Adrenal gland (tissue), 12 donors: Measurements from ENCODE around the gene ARHGEF11. TPM values are rescaled to one million over a fixed set of nuclear protein-coding genes. Genes with fewer than 3 reads are reported as not detected.
A peak's percentile ranks its signal among the peaks of the same experiment; 100 is the strongest.

Experiments
- DNase-seq, 7 donors: peaks; one replicate each; pipeline ENCODE4 v3.0.0-alpha.2; 2019 to 2020
- H3K27ac ChIP-seq, 5 donors: fragments of 200-600 bp; sonication (generic) in 4 of 5; 1 replicate in 3 of 5; 2 replicates in 2 of 5; pipeline versions ENCODE4 v1.5.1 to v1.8.0; 2016 to 2020; ENCODE audit warnings: mild to moderate bottlenecking in 1 of 5
- H3K27me3 ChIP-seq: fragments of 200-600 bp; 2 replicates; pipeline ENCODE4 v1.8.0; 2021
- H3K36me3 ChIP-seq, 2 donors: fragments of 200-600 bp; replicated peaks in 1 of 2; 1 replicate in 1 of 2; 2 replicates in 1 of 2; pipeline versions ENCODE4 v1.5.1 to v1.8.0; 2018 to 2022
- H3K4me1 ChIP-seq, 2 donors: fragments of 200-600 bp; replicated peaks in 1 of 2; 1 replicate in 1 of 2; 2 replicates in 1 of 2; pipeline versions ENCODE4 v1.5.1 to v1.8.0; 2018 to 2021
- H3K4me3 ChIP-seq, 4 donors: fragments of 200-600 bp; sonication (generic) in 3 of 4; one replicate each; pipeline ENCODE4 v1.5.1; 2016 to 2018
- H3K9me3 ChIP-seq, 3 donors: fragments of 200-600 bp; sonication (generic) in 1 of 3; replicated peaks in 1 of 3; 1 replicate in 2 of 3; 2 replicates in 1 of 3; pipeline versions ENCODE4 v1.5.1 to v1.8.0; 2016 to 2021
- POLR2A ChIP-seq, 2 donors: fragments of 450-650 bp; IDR thresholded peaks; one replicate each; pipeline ENCODE4 v1.6.1; 2017; ENCODE audit warnings: antibody characterized with exemption in 2 of 2, mild to moderate bottlenecking in 2 of 2, moderate library complexity in 1 of 2
- WGBS, 4 donors: extraction: QIAGEN DNeasy Blood & Tissue Kit in 2 of 4; methylation state at CpG; one replicate each; pipeline versions ENCODE4 v1.1.5 to v1.1.7; 2013 to 2017; 5-methylcytosine and 5-hydroxymethylcytosine counted together
- intact Hi-C, 2 donors: fragments of 100-400 bp; cut with DNase I; formaldehyde crosslinking; loops; one replicate each; pipeline versions ENCODE4 v1.14.1 to v1.15.0; 2022 to 2023
- polyA plus RNA-seq, 3 donors: library from polyadenylated mRNA; stranded (reverse); fragments of 200-250 nt in 2 of 3; fragments of 350-450 nt in 1 of 3; fragmentation: Illumina TruSeq in 1 of 3; extraction: RNeasy Lipid Tissue Mini Kit (QIAGEN cat#74804) in 1 of 3; gene quantifications; one replicate each; pipeline ENCODE4 v1.2.3, GENCODE V29; 2013 to 2014
- total RNA-seq, 9 donors: library from RNA; depleted of rRNA in 4 of 9; stranded (reverse); fragments of >200 nt in 4 of 9; fragments of 120-200 nt in 1 of 9; fragmentation: NEBNext Ultra II Directional in 1 of 9; extraction: Animal tissue kit (Norgen Biotek cat#: 25700) in 1 of 9; gene quantifications; one replicate each; pipeline versions ENCODE4 v1.1.0 to v1.2.4, GENCODE V29; 2013 to 2023
- TF ChIP-seq, protein P1 (sequence below), 6 experiments: fragments of 450-650 bp in 4 of 6; fragments of 200-600 bp in 2 of 6; sonication (generic) in 1 of 6; IDR thresholded peaks; 1 replicate in 5 of 6; 2 replicates in 1 of 6; pipeline versions ENCODE4 v1.5.1 to v1.8.0; 2016 to 2021; ENCODE audit warnings: antibody characterized with exemption in 6 of 6, mild to moderate bottlenecking in 2 of 6, moderate library complexity in 1 of 6
- donor health status: healthy with polysubstance abuse.
- donor health status: Bipolar disorder and iron deficiency.
- donor health status: DM: yes; HTN: yes; CAD: no.
- donor health status: DM: no; HTN: no; CAD: no.
- donor health status: DM: no; HTN: no; CAD: no.
- donor health status: DM: yes; HTN: yes; CAD: no.

Gene ARHGEF11
- total and polyA plus RNA-seq, 12 donors, result 14.2 to 69.2 (median 38.3) TPM

GRCh38 chr1:156937883-156938282, 107.7 kb downstream of the ARHGEF11 start:
- peak in 1 of 7 donors; percentile 6 for DNase-seq
- intact Hi-C loops, result no loop called here
- TF ChIP-seq, protein P1, sequence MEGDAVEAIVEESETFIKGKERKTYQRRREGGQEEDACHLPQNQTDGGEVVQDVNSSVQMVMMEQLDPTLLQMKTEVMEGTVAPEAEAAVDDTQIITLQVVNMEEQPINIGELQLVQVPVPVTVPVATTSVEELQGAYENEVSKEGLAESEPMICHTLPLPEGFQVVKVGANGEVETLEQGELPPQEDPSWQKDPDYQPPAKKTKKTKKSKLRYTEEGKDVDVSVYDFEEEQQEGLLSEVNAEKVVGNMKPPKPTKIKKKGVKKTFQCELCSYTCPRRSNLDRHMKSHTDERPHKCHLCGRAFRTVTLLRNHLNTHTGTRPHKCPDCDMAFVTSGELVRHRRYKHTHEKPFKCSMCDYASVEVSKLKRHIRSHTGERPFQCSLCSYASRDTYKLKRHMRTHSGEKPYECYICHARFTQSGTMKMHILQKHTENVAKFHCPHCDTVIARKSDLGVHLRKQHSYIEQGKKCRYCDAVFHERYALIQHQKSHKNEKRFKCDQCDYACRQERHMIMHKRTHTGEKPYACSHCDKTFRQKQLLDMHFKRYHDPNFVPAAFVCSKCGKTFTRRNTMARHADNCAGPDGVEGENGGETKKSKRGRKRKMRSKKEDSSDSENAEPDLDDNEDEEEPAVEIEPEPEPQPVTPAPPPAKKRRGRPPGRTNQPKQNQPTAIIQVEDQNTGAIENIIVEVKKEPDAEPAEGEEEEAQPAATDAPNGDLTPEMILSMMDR (IDR thresholded peaks at IDR 0.05), result no peak
- TF ChIP-seq POLR2A (IDR thresholded peaks at IDR 0.05), result no peak
- WGBS, 4 donors, result 73 to 86% (median 82%) methylated on average over 8 of the region's 8 CpGs
- Histone ChIP-seq H3K36me3 (peaks cover 0 to 62% of the 10 kb centered on the region in 2 donors), H3K4me3 (no peak overlapping the region), H3K9me3 (no peaks in the 10 kb centered on the region), H3K27me3 (no peaks in the 10 kb centered on the region), H3K27ac (no peak overlapping the region), H3K4me1 (no peaks in the 10 kb centered on the region)

DNA sequence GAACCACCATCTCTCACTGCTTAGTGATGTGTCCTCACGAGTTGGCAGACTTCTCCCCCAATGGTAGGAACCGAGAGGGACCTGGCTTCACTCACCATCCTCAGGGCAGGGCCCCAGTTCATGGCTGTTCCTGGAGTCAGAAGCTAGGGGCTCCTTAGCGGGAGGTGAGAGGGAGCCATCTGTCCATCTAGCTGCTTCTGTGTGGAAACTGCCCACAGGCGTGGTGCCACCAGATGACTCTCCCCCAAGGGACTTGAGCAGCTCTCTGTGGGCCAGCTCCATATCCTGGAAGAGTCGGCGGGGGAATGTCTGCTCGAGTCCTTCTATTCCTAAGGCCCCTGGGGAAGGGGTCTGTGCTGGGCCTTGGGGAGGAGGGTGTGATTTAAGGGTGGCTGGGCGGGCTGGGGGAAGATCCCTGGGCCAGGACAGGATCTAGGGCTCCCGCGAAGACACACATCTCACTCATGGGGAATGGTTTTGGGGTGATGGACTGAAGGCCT, 108.8 kb downstream of the ARHGEF11 start:
- H3K4me3 ChIP-seq, result no peak overlapping the region
- H3K36me3 ChIP-seq, result peaks cover 0 to 52% of the 10 kb centered on the region in 2 donors
- no peaks in the 10 kb centered on the region for H3K27me3 ChIP-seq
- no peak overlapping the region for H3K27ac ChIP-seq
- peak in 1 of 7 donors; percentile 9 for DNase-seq
- WGBS, 4 donors, result 81 to 96% (median 87%) methylated on average over 8 to 10 of the region's 10 CpGs
- H3K4me1 ChIP-seq, result no peaks in the 10 kb centered on the region
- intact Hi-C loops, result no loop called here
- no peaks in the 10 kb centered on the region for H3K9me3 ChIP-seq
- TF ChIP-seq POLR2A (IDR thresholded peaks at IDR 0.05), result no peak
- TF ChIP-seq, protein P1 (IDR thresholded peaks at IDR 0.05), result no peak

DNA sequence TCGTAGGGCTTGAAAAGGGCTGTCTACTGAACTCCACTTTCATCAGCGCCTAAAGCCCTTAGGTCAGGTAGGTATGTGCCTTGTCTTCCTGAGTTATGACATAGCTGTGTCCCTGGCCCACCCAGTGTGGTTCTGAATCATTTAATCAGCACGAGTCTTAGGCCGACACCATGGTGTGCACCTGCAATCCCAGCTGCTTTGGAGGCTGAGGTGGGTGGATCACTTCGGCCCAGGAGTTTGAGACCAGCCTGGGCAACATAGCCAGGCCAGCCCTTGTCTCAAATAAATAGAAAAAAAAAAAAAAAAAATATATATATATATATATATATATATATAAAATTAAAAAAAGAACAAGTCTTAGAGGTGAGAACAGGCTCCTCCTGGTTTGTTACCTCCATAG, 109.4 kb downstream of the ARHGEF11 start:
- Histone ChIP-seq H3K9me3 (no peaks in the 10 kb centered on the region), H3K4me3 (no peak overlapping the region), H3K36me3 (peaks cover 0 to 46% of the 10 kb centered on the region in 2 donors), H3K27ac (no peak overlapping the region), H3K4me1 (no peaks in the 10 kb centered on the region), H3K27me3 (no peaks in the 10 kb centered on the region)
- TF ChIP-seq, protein P1 (IDR thresholded peaks at IDR 0.05), result no peak
- TF ChIP-seq POLR2A (IDR thresholded peaks at IDR 0.05), result no peak
- 90 to 96% (median 93%) methylated on average over 4 to 5 of the region's 5 CpGs for WGBS, 4 donors
- intact Hi-C loops, result no loop called here
- peak in 1 of 7 donors; percentile 3 for DNase-seq

DNA sequence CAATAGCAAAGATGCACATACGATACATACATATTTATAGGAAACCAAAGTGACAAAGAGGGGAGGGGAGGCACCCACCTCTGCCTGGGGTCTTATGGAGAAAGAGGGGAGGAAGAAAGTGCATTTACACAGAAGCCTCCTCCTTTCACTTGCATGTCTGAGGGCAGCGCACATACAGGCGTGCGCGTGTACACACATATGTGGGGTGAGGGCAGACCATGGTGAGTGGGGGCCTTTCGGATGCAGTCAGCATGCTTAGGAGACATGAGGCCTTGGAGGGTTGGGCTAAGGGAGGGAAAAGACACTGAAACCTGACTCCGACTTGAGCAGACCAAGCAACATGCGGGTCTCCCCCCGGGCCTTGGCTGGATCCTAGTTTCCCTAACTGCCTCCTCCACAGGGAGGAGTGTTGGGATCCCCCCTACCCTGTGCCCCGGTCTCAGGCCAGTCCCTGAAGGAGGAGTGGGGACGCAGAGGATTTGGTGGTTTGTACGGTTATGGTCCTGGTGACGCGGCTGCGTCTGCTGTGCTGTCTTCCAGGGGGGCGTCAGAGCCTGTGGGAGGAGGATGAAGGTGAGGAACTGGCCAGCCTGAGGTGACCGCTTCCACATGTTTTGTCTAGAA, 109.9 kb downstream of the ARHGEF11 start:
- no peak for DNase-seq
- no peaks in the 10 kb centered on the region for H3K9me3 ChIP-seq
- H3K4me1 ChIP-seq, result no peaks in the 10 kb centered on the region
- peaks cover 0 to 40% of the 10 kb centered on the region in 2 donors for H3K36me3 ChIP-seq
- no peak overlapping the region for H3K27ac ChIP-seq
- intact Hi-C loops, result no loop called here
- H3K4me3 ChIP-seq, result no peak overlapping the region
- TF ChIP-seq, protein P1 (IDR thresholded peaks at IDR 0.05), result no peak
- no peak for TF ChIP-seq POLR2A (IDR thresholded peaks at IDR 0.05)
- H3K27me3 ChIP-seq, result no peaks in the 10 kb centered on the region
- 85 to 89% (median 88%) methylated on average over 16 to 17 of the region's 17 CpGs for WGBS, 4 donors
